Endometrial microvascular endothelial cells (primary cell): Measurements from ENCODE around the gene RBM39. TPM values are rescaled to one million over a fixed set of nuclear protein-coding genes. Genes with fewer than 3 reads are reported as not detected.

ENCODE experiments used
- in situ Hi-C: cut with HindIII; loops from 2 replicates; pipeline ENCODE4 v1.10.0; 2017; ENCODE audit warnings: low sequenced_read_pairs, low pct_unique_long_range_greater_than_20kb; ENCODE audit errors: inconsistent ontology term
- total RNA-seq: library from RNA; depleted of rRNA; stranded (reverse); fragments of >200 nt; gene quantifications from one replicate; pipeline ENCODE4 v1.2.3, GENCODE V29; 2015; ENCODE audit errors: inconsistent ontology term

RBM39 gene
- total RNA-seq, 1 donor from 2014 or later = 144 TPM

GRCh38 chr20:35660122-35660937 lies 81.7 kb downstream of the RBM39 start:
- in situ Hi-C loops = no loop called here

- in situ Hi-C loops = no loop called here
These were observed 84.8 kb downstream of the RBM39 start for GRCh38 chr20:35657271-35657670.

GRCh38 chr20:35654415-35654814 lies 87.6 kb downstream of the RBM39 start:
- in situ Hi-C loops = no loop called here

- in situ Hi-C loops = no loop called here
These were observed 88.2 kb downstream of the RBM39 start for GRCh38 chr20:35653893-35654292.

Other genes starting within 250 kb of the RBM39 start
- not detected for gene C20orf173, start 212.6 kb downstream of the RBM39 start, total RNA-seq
- gene ERGIC3, start 200.2 kb downstream of the RBM39 start, total RNA-seq = 294 TPM
- 1.0 TPM for gene SPAG4, start 126.4 kb downstream of the RBM39 start, total RNA-seq
- gene CPNE1, start 77.4 kb downstream of the RBM39 start, total RNA-seq = 157 TPM
- 38.9 TPM for gene RBM12, start 77.4 kb downstream of the RBM39 start, total RNA-seq
- 25.6 TPM for gene NFS1, start 42.9 kb downstream of the RBM39 start, total RNA-seq
- 520 TPM for gene ROMO1, start 42.9 kb downstream of the RBM39 start, total RNA-seq
- 29.5 TPM for gene PHF20, start 29.8 kb upstream of the RBM39 start, total RNA-seq
- 96.5 TPM for gene SCAND1, start 212.2 kb upstream of the RBM39 start, total RNA-seq
- 7.6 TPM for gene CNBD2, start 226.3 kb upstream of the RBM39 start, total RNA-seq